ENCODE results near the gene VAPB.

The VAPB gene

DNA sequence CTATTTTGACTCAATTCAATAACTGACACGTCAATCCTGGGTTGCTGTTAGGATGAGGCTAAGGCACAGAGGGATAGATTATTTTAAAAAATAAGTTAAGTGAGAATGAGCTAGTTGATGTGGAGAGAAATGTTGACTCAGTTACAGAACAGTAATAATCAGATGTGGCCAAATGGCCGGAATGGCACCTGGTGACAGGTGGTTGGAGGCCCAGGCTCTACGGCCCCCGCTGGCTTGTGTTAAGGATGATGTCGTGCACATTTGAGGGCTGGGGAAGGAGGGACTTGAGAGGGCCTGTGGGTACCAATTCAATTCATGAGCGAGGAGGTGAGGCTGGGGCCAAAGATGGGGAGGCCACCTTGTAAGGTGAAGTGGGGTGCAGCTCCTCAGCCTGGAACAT, 94.4 kb downstream of the VAPB start:
- DNase-seq = no peak

DNA sequence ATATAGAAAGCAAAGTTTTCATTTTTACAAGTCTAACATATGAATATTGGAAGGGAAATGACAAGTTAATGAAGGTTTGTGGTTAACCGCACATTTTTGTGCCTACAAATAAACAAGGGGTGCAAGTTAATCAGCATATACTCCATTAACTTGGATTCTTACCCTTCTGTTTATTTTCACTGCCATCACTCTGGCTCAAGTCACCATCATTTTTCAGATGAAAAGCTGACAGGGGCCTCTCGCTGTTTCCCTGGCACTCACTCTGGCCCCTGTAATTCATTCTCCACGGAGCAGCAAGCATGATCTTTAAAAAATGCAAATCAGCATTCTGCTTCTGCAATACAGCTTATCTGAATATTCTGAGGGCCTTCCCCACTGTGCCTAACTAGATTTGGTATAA, 96.4 kb downstream of the VAPB start:
- DNase-seq = no peak

DNA sequence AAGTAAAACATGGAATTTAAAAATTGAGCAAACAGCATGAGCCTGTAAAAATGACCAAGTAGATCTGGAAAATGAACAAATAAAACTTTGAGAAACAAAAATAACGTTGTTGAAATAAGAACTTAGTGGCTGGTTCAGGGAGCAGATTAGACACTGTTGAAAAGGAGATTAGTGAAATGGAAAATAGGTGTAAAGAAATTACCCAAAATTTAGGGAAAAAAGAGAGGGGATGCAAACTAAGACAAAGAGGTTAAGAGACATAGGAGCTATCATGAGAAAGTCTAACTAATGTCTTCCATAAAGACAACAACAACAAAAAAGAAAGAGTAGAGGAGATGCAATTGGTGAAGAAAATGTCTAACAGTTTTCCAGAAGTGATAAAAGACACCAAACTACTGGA, 97.2 kb downstream of the VAPB start:
- no peak for DNase-seq

DNA sequence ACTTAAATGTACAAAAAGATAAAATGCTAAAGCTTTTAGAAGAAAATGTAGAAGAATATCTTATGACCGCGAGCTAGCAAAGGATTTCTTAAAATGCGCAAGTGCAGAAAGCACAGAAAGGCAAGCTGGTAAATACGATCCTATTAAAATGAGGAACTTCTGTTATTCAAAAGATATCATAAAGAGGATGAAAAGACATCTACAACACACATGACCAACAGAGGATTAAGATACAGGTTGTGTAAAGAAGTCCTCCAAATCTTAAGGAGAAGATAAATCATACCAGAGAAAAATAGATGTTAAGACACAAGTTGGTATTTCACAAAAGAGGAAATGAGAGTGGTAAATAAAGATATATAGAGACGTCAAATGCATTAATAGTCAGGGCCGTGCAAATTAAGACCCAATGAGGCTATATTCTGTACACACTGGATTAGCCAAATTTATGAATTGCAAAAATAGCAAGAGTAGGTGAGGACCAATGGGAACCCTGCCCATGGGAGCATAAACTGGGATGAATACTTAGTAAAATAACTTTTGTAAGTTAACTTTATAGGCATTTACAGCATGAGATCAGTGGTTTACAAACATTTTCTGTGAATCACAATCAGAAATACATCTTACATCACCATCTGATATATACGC, 103.2 kb downstream of the VAPB start:
- DNase-seq = no peak

DNA sequence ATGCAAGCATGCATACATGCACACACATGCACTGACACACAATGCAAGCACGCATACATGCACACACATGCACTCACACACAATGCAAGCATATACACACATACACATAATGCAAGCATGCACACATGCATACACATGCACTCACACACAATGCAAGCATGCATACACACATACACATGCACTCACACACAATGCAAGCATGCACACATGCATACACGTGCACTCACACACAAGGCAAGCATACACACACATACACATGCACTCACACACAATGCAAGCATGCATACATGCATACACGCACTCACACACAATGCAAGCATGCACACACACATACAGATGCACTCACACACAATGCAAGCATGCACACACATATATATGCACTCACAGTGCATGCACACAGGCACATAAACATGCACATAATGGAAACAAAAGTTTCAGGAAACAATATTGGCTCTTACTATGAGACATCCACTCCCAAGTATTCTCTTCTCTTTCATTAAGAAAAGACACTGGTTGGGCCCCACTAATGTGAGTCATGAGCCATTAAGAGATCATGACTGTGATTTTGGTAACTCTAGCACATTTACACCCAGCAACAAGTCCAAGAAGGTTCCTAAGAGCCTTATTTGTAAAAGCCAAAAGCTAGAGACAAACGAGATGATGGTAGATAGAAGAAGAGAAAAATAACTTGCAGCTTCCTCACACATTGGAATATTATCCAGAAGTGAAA, 103.9 kb downstream of the VAPB start:
- no peak for DNase-seq

DNA sequence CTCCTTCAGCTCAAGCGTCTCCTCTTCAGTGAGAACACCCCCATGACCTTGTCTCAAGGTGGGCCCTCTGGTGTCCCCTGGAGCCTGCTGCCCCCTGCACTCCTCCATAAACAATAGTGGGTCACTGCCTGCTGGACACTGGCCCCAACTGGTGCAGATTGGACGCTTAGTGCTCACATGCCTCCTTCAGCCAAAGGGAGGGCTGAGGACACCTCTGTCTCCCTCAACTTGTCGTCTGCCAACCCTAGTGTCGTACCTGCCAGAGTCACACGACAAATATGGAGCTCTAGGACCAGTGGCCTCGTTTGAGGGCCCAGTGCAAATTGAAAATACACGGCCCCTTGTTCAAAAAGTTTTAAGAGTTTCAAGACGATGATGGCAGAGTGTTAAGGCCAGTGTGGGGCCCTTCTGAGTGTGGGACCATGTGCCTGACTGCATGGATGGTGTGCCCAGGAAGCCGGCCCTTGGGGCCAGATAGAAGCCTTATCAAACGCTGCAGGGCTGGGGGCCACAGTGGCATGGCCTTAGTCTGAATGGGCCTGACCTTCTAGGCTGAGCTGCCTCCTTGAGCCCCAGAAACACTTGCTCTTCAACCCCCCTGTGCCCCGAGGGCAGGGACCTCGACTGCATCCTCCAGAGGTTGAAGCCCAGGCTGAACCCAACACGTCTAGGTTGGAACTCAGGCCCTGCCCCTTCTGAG, 106.0 kb downstream of the VAPB start:
- no peak for DNase-seq

GRCh38 chr20:58495623-58496428, 106.8 kb downstream of the VAPB start:
- DNase-seq = no peak

DNA sequence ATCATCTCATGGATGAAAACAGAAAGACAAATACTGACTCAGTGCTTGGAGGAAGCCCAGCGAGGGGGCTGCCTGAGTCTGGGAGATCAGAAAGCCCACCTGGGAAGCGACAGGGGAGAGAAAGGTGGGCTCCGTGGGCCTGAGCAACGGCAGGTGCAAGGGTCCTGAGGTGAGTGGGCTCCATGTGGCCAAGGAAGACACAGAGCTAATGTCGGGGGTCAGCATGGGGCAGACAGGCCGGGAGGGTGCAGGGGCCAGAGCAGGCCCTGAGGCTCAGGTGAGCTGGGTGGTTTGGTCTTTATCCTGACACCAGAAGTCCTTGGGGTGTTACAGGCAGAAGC, 107.4 kb downstream of the VAPB start:
- no peak for DNase-seq

DNA sequence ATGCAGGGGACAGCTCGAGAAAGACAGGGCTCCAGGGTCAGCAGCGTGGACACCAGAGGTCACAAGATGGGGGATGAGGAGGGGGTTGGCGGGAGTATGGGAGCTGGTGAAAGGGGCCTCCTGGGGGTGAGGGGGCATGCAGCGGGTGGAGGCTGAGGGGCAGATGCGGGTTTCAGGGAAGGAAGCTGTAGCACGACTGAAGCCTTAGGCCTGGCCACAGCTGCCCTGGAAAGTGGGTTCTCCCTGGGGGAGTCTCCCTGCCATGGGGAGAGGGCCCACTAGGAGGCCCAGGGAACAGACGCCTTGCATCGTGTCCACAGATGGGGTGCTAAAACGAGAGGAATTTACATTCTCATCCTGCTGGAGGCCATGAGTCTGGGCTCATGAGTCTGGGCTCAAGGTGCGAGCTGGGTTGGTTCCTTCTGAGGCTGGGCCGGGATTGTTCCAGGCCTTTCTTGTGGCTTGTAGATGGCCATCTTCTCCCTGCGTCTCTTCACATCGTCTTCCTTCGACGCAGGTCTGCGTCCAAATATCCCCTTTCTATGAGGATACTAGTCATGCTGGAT, 108.1 kb downstream of the VAPB start:
- no peak for DNase-seq

DNA sequence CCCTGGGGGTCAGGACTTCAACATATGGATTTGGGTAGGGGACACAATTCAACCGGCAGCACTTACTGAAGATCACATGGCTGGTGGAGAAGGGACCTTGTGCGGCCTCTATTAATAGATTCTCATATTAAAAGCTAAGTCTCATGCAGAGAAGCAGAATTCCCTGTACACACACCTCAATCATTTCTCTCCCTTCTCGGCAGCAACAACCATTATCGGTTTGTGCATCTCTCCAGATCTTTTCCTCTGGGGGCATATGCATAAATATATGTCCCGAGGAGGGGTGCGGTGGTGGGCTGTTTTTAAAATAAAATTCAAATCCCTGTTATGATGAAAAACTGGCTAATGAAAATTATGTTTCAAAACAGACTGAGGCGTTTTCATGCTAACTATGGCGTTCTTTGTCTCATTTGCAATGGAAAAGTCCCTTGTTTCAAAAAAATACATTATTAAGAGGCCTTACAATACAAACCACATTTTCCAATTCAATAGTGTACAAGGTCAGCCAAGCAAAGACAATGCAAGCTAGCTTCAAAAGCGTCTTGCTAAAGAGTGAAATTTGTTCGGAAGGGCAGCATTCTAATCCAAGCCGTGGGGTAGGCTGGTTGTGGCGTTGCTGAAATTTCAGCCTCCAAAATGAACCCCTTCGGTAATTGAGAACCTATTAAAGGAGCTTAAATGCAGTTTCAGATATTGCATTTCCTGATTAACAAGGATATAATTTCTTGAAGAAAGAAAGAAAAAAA, 108.9 kb downstream of the VAPB start:
- DNase-seq = no peak

GRCh38 chr20:58498470-58499068, 109.5 kb downstream of the VAPB start:
- DNase-seq = no peak

- DNase-seq = no peak
These were observed 111.2 kb downstream of the VAPB start for GRCh38 chr20:58500256-58500655.

Data from fibroblast of skin of scalp (primary cell).